ENCODE measurements around the gene NPR3. TPM values are rescaled to one million over a fixed set of nuclear protein-coding genes. Genes with fewer than 3 reads are reported as not detected.

Gene NPR3
- total RNA-seq, 2 donors from 2014 or later, result 0.20 to 0.82 TPM

DNA sequence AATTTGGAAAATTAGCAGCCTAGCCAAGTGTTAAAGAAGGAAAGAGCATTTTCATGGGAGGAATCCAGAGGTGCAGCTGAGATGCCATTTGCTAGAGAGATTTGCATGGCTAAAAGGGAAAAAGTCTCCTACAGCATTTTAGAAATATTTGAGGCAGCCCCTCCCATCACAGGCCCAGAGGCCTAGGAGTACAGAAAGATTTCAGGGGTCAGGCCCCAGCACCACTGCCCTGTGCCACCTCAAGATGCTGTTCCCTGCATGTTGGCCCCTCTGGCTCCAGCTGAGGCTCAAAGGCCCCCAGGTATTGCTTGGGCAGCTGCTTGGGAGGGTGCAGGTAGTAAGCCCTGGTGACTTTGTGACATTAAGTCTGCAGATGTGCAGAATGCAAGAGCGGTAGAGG is 26.9 kb upstream of the NPR3 start:
- TF ChIP-seq, protein P1, sequence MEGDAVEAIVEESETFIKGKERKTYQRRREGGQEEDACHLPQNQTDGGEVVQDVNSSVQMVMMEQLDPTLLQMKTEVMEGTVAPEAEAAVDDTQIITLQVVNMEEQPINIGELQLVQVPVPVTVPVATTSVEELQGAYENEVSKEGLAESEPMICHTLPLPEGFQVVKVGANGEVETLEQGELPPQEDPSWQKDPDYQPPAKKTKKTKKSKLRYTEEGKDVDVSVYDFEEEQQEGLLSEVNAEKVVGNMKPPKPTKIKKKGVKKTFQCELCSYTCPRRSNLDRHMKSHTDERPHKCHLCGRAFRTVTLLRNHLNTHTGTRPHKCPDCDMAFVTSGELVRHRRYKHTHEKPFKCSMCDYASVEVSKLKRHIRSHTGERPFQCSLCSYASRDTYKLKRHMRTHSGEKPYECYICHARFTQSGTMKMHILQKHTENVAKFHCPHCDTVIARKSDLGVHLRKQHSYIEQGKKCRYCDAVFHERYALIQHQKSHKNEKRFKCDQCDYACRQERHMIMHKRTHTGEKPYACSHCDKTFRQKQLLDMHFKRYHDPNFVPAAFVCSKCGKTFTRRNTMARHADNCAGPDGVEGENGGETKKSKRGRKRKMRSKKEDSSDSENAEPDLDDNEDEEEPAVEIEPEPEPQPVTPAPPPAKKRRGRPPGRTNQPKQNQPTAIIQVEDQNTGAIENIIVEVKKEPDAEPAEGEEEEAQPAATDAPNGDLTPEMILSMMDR (conservative IDR thresholded peaks at IDR 0.05), result no peak
- Histone ChIP-seq H3K27me3 (ENCODE audit: control insufficient read depth, insufficient read depth, low read length, poor library complexity, severe bottlenecking) (no peaks in the 10 kb centered on the region), H3K9ac (ENCODE audit: extremely low read depth, low read length, poor library complexity, severe bottlenecking) (no peak overlapping the region), H3K9me3 (ENCODE audit: control insufficient read depth, low read length) (peaks cover 14% of the 10 kb centered on the region), H3K4me3 (ENCODE audit: low read length) (no peak overlapping the region), H3K27ac (ENCODE audit: low read depth, low read length) (no peak overlapping the region), H3K4me1 (ENCODE audit: control insufficient read depth, insufficient read depth, low read length) (no peaks in the 10 kb centered on the region), H3K36me3 (ENCODE audit: control insufficient read depth, insufficient read depth, low read length) (no peaks in the 10 kb centered on the region)
- H3K9me3 Mint-ChIP-seq, result peaks cover 38% of the 10 kb centered on the region
- WGBS, 2 experiments (ENCODE audit: insufficient coverage in 1 of 2, insufficient read length in 1 of 2), result 94% methylated on average over 1 of the region's 1 CpG; no CpG with 5 or more reads in 1 of the 2 experiments
- H3K27me3 Mint-ChIP-seq (ENCODE audit: insufficient read depth), result peaks cover 3% of the 10 kb centered on the region
- H3K27ac Mint-ChIP-seq, result no peak overlapping the region
- no peaks in the 10 kb centered on the region for H3K4me1 Mint-ChIP-seq
- no peaks in the 10 kb centered on the region for H3K36me3 Mint-ChIP-seq (ENCODE audit: low read depth)
- no peak overlapping the region for H3K4me3 Mint-ChIP-seq
- no peak for DNase-seq

GRCh38 chr5:32686799-32687498 is 24.2 kb upstream of the NPR3 start:
- Mint-ChIP-seq H3K4me1 (no peaks in the 10 kb centered on the region), H3K27ac (no peak overlapping the region), H3K27me3 (ENCODE audit: insufficient read depth) (peaks cover 3% of the 10 kb centered on the region), H3K9me3 (peaks cover 38% of the 10 kb centered on the region), H3K36me3 (ENCODE audit: low read depth) (no peaks in the 10 kb centered on the region), H3K4me3 (no peak overlapping the region)
- Histone ChIP-seq H3K4me3 (ENCODE audit: low read length) (no peak overlapping the region), H3K4me1 (ENCODE audit: control insufficient read depth, insufficient read depth, low read length) (no peaks in the 10 kb centered on the region), H3K36me3 (ENCODE audit: control insufficient read depth, insufficient read depth, low read length) (no peaks in the 10 kb centered on the region), H3K9me3 (ENCODE audit: control insufficient read depth, low read length) (peaks cover 14% of the 10 kb centered on the region), H3K27me3 (ENCODE audit: control insufficient read depth, insufficient read depth, low read length, poor library complexity, severe bottlenecking) (no peaks in the 10 kb centered on the region), H3K9ac (ENCODE audit: extremely low read depth, low read length, poor library complexity, severe bottlenecking) (no peak overlapping the region), H3K27ac (ENCODE audit: low read depth, low read length) (no peak overlapping the region)
- TF ChIP-seq, protein P1 (conservative IDR thresholded peaks at IDR 0.05), result no peak
- no peak for DNase-seq
- WGBS, 2 experiments (ENCODE audit: insufficient coverage in 1 of 2, insufficient read length in 1 of 2), result 92% methylated on average over 1 of the region's 2 CpGs; no CpG with 5 or more reads in 1 of the 2 experiments

DNA sequence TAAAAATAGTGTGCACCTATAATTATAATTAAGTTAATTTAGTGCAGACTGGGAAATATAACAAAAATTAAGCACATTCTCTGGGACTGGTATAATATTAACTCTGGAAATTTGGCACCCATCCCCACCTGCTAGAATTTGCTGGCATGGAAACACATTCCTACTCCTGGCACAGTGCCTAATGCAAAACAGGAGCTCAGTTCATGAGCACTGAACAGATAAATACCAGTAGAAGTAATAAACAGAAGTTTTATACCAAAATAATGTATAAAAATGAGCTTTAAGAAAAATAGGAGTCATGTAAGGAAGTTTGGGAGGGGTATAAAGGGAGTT is 23.7 kb upstream of the NPR3 start:
- Mint-ChIP-seq H3K4me3 (no peak overlapping the region), H3K4me1 (no peaks in the 10 kb centered on the region), H3K27me3 (ENCODE audit: insufficient read depth) (peaks cover 3% of the 10 kb centered on the region), H3K36me3 (ENCODE audit: low read depth) (no peaks in the 10 kb centered on the region), H3K9me3 (peaks cover 38% of the 10 kb centered on the region), H3K27ac (no peak overlapping the region)
- H3K9ac ChIP-seq (ENCODE audit: extremely low read depth, low read length, poor library complexity, severe bottlenecking), result no peak overlapping the region
- no peak for DNase-seq
- TF ChIP-seq, protein P1 (conservative IDR thresholded peaks at IDR 0.05), result no peak
- H3K27ac ChIP-seq (ENCODE audit: low read depth, low read length), result no peak overlapping the region
- peaks cover 14% of the 10 kb centered on the region for H3K9me3 ChIP-seq (ENCODE audit: control insufficient read depth, low read length)
- no peaks in the 10 kb centered on the region for H3K36me3 ChIP-seq (ENCODE audit: control insufficient read depth, insufficient read depth, low read length)
- H3K4me3 ChIP-seq (ENCODE audit: low read length), result no peak overlapping the region
- H3K27me3 ChIP-seq (ENCODE audit: control insufficient read depth, insufficient read depth, low read length, poor library complexity, severe bottlenecking), result no peaks in the 10 kb centered on the region
- H3K4me1 ChIP-seq (ENCODE audit: control insufficient read depth, insufficient read depth, low read length), result no peaks in the 10 kb centered on the region

Measured in endodermal cell (in vitro differentiated cells).